ENCODE measurements around the gene TP53TG3E.
"Not testable (repeated sequence)": the region's sequence is repeated elsewhere in the genome, so short reads cannot be mapped to it uniquely, and the experiment has no call there.

The TP53TG3E gene

GRCh38 chr16:33304006-33304405 lies at the start of gene TP53TG3E:
TP53TG3E (plus strand) TSS chr16:33304306; CDS start chr16:33304374, 68 bp downstream.
- not testable (repeated sequence) for DNase-seq

- not testable (repeated sequence) for DNase-seq
Measured at GRCh38 chr16:33336226-33337012, 32.3 kb downstream of the TP53TG3E start.

GRCh38 chr16:33337627-33338542 lies 33.8 kb downstream of the TP53TG3E start:
- not testable (repeated sequence) for DNase-seq

GRCh38 chr16:33338543-33338951 lies 34.4 kb downstream of the TP53TG3E start:
- DNase-seq = not testable (repeated sequence)

GRCh38 chr16:33339093-33340061 lies 35.3 kb downstream of the TP53TG3E start:
- DNase-seq = not testable (repeated sequence)

All from NCI-H526 (cell line).